Activated CD4-positive, alpha-beta T cell treated with anti-CD3 and anti-CD28 coated beads, Interleukin-2, amount 50 U/mL, for 16 hours (primary cell): ENCODE measurements around the gene FAM174C.
A peak's percentile ranks its signal among the peaks of the same experiment; 100 is the strongest.

ENCODE experiments used
- DNase-seq: peaks from one replicate; pipeline ENCODE4 v3.0.0-alpha.2; 2020

Gene FAM174C

DNA sequence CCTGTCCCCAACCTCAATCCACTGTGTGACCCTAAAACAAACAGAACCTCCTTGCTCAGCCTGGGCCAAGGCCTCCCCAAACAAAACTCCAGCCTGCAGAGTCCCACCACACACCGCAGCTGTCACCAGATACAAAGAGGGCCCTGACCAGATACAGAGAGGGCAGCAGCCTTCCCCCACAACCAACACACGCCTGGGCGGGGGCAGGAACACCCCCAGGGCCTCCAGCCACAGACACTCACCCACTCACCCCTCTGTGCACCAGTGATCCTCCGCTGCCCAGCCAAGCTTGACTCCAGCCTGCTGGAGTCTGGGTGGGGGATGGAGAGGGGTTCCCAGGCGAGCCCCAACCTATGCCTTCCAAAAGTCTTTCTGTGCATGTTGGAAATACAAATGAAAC, 12.1 kb upstream of the FAM174C start:
- no peak for DNase-seq

DNA sequence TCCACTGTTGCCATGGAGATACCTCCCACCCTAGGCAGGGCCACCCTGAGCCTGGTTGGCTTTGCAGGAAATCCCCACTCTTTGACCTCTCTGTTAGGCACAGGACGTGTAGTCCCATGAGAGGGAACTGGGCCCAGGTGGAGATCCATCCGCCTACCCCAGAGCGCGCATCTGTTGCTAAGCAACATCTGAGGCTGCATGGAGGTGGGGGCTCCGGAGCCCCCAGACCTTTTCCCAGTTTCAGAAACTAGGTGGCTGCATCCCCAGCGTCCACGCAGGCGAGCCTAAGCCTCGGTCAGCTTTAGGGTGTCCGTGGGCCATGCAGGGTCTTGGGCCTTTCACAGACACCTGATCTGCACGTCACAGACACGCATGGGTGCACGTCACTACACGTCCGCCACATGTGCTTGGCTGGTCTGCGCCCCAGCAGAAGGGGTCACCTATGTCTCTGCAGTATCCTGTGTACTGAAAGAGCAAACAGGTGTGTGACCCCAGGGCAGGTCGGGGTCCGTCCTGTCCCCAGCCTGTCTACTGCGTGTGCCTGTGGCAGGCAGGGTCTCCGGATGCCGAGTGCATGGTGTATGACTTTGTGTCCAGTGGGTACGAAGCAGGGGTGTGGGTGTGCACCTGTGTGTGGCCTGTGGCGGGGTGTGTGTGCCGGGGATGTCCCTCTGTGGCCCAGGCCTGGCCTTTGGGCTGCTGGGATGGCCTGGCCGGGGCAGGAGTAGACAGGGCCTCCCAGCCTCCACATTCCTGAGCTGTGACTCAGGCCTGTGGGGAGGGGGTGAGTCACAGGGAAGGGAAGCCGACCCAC, 10.3 kb upstream of the FAM174C start:
- DNase-seq, result no peak

DNA sequence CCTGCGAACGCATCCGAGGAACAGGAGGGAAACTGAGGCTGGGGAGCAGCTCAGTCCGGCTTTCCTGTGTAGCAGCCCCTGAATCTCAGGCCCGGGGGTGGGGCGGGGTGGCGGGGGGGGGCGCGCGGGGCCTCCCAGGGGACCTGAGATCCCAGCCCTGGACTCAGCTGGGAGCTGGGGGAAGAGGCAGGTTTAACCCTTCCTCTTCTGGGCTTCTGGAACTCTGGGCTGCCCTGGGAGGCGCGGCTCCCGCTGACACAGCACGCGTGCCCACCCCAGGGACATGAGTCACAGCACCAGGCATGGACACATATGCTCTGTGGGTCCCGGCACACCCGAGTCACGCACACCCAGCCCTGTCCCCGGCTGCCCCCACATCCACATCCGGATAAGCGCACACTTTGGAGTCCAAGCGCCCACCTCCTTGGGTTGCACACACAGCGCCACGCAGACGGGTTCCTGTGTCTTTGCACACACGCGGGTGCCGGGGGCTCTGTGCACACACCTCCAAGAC, 9.7 kb upstream of the FAM174C start:
- DNase-seq, result no peak

DNA sequence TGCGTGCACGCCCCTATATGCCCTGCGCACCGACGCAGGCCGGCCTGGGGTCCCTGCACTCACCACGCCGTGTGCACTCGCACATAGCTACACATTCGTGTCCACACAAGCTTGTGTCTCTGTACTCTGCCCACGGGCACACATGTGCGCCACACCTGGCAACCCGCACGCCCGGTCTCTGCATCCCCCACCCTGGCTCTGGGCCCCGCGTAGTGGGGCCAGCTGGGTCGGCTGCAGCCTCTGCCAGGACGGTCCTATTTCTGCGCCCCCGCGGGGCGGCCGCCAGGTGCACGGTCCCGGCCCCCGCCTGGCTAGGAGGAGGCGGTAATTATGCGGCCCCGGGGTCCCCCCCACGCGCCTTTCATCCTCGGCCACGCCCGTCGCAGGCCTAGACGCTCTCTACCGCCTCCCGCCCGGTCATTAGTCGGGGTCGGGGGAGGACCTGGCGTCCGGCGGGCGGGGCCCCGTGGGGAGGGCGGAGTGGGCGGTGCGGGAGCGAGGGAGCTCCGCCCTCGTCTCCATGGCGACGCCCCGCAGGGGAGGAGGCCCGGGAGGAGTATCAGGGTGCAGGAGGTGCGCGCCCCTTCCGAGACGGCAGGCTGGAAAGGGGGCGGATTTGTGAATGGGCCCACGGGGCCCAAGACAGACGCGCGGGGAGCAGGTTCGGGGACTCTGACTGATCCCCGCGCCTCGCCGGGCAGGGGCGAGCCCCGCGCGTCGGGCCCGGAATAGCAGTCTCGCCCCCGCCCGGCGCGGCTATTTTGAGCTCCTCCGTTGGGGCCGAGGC, 9.0 kb upstream of the FAM174C start:
- DNase-seq, result peak; percentile 90

DNA sequence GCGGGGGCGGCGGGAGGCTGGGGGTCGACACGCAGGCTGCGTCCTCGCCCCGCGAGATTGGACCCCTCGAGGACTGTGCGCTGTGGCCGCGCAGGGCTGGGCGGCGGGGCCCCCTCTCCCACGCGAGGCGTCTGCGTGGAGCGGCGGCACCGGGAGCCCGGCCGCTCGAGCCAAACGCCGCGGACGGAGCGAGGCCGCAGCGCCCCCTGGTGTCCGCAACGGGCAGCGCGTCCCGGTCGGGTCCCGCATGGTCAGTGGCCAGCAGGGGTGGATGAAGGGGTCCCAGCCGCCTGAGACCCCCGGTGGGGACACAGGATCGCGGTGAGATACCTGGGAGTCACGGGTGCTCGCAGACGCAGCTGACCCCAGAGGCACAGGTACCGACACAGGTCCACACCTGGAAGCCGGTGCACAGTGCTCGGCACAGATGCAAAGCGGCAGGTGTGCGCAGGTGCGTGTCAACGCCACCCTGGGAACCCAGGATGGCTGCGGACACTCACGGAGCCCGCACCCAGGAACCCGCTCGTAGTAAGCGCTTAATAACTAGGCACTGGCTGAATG, 8.3 kb upstream of the FAM174C start:
- peak; percentile 65 for DNase-seq

DNA sequence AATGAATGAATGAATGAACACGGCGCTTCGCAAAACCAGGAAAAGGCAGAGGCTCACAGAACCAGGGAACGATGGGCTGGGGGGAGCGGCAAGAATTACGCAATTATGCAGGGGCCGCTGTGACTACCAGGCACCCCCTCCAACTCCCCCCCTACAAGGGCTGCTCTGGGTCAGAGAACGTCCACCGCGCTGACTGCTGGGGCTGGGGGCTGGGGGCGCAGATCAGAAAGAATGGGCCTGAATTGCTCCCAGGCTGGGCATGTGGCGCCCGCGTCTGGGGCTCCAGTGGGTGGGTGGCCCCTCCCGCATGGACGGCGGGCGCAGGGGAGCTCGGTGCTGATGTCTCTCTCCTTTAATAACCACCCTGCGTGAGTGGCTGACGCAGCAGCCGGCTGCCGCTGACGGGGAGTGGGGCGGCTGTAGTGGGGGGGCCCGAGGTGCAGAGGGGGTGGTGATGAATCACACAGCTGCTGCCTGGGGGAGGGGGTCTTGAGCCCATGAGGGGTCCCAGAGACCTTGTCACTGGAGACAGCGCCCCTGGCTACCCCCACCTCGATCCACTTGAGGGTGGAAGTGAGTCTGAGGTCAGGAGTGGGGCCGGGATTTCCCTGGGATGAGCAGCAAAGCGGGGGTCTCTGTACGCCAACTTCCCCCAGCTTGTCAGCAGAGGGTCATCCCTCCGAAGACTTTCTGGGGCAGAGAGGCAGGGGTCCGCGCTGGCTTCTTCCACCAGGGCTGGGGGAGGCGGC, 7.7 kb upstream of the FAM174C start:
- DNase-seq, result no peak

DNA sequence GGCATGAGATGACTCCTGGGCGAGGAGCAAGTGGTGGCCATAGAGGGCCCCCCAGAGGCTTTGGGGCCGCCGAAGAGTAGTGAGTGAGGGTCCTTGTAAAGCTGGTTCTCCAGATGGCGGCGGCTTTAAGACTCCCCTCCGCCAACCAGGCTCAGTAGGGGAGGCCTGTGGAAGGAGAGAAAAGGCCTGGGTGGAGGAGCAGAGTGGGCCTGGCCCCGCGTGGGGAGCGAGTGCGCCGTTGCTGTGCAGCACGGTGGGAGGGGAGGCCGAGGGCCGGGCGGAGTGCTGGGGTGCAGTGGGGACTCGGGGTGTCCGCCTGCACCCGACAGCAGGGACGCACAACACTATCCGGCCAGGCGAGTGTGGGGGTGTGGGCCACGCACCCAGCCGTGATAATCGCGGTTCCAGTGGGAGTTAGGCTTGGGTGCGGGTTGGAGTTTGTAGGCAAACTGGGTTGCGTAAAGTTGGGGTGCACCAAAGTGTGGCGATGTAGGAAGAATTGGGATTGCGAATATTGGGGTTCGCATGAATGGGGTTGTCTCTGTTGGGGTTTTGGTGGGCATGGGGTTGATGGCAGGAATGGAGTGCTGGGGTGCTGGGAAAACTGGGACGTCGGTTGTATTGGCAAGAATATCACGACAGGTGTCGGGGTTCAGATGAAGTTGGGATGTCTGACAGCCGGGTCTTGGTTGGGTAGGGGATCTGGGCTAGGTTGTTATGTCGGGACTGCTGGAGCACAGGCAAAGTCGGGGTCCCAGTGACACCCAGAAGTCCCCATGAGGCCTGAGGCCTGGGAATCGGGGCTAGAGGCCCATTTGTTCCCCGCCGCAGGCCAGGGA, 6.9 kb upstream of the FAM174C start:
- DNase-seq, result no peak

DNA sequence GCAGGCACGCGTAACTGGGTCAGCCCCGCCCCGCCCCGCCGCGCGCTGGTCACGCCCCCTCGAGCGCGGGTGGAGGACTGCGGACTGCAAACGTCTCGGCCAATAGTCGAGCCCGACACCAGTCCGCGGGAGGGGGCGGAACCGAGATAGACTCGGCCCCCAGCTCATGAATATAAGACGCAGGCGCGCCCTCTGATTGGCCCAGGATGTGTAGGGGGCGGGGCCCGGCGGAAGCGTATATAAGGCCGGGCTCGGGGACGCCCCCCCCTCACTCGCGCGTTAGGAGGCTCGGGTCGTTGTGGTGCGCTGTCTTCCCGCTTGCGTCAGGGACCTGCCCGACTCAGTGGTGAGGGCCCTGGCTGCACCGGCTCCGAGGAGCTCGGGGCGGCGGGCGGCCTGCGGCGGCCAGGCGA, 6.3 kb upstream of the FAM174C start, which contains the start of gene CIRBP:
TSS of gene CIRBP (plus strand) at position 268 of the 413 bp plus-strand sequence. CDS start 1,602 bp downstream, outside the sequence.
- DNase-seq, result peak; percentile 100

DNA sequence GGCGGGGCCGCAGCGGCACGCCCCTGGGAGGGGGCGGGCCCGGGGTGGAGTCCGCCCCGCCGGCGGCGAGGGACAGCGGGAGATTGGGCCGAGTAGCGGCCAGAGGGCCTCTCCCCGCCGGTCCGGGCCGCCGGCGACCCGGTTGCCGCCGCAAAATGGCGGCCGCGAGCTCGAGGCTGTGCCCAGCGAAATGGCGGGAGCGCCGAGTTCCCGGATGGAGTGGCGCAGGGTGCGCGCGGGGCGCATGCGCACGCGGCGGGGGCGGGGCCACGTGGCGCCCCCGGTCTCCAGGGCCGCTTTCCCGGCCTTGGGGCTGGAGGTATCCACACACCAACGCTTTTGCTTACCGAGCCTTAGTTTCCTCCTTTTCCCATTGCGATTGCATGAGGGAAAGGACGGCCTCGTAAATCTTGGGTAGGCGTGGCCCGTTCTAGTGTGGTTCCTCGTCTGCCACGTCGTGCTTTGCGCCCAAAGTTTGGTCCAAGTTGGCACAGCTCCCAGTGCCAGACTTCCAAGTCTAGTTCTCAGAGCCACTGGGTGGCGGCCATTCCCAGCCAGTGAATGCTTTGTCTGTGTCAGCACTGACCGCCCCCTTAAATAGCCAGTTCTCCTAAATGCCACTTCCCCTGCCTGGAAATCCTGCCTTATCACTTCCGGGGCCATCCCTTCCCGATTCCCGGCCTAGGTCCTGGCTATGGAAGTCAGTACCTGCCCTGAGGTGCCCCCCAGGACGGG, 5.7 kb upstream of the FAM174C start:
- DNase-seq, result peak; percentile 89

DNA sequence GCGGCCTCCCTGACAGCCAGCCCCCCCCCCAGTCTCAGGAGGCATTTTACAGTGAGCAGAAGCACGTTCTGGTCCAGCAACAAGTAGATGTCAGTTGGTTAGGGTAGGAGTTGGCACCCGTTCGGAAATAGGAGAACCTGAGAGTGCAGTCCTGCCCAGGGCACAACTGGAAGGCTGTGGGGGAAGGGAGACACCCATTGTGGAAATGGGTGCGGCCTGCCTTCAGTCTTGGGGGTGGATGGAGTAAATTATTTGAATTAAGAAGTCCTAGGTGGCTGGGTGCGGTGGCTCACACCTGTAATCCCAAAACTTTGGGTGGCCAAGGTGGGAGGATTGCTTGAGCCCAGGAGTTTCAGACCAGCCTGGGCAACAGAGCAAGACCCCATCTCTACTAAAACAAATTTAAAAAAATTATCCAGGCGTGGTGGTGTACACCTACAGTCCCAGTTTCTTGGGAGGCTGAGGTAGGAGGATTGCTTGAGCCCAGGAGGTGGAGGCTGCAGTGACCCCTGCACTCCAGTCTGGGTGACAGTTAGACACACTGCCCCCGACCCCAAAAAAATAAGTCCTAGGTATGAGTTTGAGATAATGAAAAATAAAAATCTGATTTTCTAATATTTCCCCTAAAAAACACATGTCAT, 5.0 kb upstream of the FAM174C start:
- DNase-seq, result no peak

DNA sequence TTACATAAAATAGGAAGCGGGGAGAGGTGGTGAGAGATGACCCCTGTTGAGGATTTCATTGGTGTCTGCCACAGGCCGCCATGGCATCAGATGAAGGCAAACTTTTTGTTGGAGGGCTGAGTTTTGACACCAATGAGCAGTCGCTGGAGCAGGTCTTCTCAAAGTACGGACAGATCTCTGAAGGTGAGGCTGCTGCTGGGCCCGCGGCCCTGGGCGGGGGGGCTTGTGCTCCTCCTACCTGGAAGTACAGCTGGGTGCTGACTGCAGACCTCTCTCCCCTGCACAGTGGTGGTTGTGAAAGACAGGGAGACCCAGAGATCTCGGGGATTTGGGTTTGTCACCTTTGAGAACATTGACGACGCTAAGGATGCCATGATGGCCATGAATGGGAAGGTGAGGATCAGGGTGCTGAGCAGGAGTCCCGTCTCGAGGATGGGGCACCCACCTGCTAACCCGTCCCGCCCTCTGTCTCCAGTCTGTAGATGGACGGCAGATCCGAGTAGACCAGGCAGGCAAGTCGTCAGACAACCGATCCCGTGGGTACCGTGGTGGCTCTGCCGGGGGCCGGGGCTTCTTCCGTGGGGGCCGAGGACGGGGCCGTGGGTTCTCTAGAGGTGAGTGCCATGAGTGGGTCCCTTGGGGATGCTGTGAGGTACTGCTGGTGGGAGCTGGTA, 4.3 kb upstream of the FAM174C start:
- no peak for DNase-seq

DNA sequence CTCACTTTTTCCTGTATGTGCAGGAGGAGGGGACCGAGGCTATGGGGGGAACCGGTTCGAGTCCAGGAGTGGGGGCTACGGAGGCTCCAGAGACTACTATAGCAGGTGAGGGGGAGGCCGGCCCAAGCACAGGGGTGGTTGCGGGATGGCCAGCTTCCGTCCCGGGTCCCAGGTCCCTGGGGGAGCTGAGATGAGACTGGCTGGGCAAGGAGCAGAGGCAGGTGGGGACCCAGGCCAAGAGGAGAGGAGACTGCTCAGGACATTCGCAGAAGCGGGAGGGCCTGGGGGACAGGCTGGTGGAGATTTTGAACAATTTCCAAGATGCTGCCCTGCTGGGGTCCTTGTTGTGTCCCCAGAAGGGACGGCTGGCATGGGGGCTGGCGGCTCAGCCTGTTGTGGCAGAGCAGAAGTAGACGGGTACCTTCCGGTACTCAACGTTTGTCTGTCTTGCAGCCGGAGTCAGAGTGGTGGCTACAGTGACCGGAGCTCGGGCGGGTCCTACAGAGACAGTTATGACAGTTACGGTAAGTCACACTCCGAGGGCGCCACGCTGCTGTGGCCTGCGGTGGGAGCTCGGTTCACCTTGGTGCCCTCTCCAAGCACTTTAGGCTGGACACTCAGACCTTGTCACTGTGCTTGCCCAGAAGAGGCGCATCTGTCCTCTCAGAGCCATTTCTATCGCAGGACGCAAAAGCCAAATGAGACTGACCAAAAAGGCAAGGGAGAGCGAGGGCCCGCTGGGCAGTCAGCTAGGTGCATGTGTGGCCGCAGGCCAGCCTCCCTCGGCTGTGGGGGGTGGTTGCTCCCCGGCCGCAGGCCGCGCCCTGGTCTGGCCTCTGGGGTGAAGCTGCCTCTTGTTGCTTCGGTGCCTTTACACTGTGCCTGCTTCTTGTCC, 3.6 kb upstream of the FAM174C start:
- DNase-seq, result no peak

DNA sequence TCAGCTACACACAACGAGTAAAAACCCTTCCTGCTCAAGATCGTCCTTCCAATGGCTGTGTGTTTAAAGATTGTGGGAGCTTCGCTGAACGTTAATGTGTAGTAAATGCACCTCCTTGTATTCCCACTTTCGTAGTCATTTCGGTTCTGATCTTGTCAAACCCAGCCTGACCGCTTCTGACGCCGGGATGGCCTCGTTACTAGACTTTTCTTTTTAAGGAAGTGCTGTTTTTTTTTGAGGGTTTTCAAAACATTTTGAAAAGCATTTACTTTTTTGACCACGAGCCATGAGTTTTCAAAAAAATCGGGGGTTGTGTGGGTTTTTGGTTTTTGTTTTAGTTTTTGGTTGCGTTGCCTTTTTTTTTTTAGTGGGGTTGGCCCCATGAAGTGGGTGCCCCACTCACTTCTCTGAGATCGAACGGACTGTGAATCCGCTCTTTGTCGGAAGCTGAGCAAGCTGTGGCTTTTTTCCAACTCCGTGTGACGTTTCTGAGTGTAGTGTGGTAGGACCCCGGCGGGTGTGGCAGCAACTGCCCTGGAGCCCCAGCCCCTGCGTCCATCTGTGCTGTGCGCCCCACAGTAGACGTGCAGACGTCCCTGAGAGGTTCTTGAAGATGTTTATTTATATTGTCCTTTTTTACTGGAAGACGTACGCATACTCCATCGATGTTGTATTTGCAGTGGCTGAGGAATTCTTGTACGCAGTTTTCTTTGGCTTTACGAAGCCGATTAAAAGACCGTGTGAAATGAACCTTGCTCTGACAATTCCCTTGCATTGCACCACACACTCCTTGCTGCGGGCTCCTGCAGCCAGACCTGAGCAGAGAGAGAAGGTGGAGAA, 2.7 kb upstream of the FAM174C start:
- DNase-seq, result no peak

DNA sequence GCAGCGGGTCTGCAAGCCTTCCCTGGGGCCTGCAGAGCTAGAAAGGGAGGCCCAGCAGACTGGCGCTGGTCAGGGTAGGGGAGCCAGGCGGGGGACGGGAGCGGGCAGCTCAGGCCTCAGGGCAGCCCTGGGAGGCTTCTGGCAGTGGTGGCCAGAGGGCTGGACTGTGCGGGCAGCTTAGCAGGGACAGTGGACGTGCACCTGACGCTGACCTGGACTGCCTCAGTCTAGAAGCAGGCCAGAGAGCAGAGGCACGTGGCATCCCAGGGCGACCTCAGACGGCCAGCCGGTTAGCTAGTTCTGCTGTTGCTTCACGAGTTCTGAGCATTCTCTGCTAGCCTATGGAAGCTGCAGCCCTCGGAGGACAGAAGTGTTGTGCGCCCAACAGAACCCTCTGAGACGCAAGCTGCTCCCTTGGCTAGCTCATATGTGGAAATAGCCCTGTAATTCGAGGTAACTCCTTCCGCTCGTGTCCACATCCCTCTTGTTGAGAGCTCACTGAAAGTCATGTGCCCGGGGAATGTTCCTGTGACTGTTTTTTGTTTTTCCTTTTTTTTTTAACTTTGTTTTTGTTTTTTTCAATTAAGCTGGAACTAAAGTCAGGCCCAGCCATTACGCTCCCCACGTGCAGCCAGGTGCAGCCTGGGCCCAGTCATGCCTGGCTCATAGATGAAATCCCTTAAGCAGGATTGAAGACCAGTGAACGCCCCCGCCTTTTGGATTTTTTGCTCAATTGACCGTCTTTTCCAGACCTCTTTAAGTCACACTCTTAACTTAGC, 1.9 kb upstream of the FAM174C start:
- DNase-seq, result no peak

DNA sequence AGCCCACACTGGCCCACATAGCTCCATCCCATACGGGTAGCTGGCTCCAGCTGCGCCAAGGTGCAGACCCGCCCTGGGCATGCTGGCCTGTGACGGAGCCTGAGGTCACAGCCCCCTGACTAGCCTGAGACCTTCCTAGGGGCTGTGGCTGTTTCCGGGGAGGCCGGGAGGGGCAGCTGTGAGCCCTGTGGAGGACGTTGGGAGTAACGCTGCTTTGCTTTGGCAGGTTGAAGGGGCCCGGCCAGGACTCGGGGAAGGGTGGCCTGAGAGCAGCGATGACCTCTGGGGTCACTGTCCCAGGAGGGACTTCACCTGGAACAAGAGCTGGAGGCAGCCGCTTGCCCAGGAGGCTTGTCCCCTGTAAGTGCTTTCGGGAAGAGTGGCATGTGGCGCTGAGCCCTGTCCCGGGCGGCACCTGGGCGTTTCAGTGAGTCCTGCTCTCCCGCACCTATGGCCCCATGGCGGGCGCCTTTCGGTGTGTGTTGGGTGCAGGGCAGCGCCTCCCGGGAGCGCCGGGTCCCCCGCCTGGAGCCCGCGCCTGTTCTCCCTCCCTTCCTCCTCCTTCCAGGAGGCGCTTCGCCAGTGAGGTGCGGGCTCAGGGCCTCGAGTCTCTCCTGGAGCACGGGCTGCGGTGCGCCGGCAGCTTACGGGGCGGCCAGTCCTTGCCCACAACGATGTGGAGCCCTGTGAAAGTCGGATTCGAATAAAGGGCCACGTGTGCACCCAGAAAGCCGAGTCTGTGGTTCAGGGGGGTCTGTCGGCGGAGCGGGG, 1.1 kb upstream of the FAM174C start:
- no peak for DNase-seq

DNA sequence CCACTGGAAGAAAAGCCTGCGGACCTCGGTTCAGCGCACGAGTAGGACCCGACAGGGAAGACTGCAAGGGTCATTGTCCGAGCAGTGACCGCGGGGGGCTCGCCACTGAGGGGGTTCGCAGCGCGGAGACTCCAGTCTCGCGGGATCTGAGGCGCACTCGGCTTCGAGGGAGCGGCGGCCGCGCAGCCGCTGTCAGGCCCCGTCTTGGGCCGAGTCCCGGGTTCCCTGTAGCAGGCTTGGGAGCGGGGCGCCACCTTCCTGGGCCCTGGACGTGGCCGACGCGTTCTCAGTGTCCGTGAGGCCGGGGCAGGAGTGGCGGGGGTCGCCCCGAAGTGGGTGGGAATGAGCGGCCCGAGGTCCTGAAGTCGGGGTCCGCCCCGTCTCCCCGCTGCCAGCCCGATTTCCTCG, 474 bp upstream of the FAM174C start:
- no peak for DNase-seq
